Body of pancreas (tissue), 4 donors: Measurements from ENCODE around the gene TENT5C.

Experiments used
- POLR2A ChIP-seq, 3 donors: fragments of 450-650 bp; IDR thresholded peaks; one replicate each; pipeline ENCODE4 v1.6.1; 2016; ENCODE audit warnings: antibody characterized with exemption in 3 of 3, mild to moderate bottlenecking in 2 of 3
- TF ChIP-seq, protein P1 (sequence below), 7 experiments: fragments of 450-650 bp in 4 of 7; fragments of 200-600 bp in 3 of 7; sonication (generic) in 3 of 7; IDR thresholded peaks; one replicate each; pipeline ENCODE4 v1.5.1; 2016 to 2019; ENCODE audit warnings: antibody characterized with exemption in 7 of 7

DNA sequence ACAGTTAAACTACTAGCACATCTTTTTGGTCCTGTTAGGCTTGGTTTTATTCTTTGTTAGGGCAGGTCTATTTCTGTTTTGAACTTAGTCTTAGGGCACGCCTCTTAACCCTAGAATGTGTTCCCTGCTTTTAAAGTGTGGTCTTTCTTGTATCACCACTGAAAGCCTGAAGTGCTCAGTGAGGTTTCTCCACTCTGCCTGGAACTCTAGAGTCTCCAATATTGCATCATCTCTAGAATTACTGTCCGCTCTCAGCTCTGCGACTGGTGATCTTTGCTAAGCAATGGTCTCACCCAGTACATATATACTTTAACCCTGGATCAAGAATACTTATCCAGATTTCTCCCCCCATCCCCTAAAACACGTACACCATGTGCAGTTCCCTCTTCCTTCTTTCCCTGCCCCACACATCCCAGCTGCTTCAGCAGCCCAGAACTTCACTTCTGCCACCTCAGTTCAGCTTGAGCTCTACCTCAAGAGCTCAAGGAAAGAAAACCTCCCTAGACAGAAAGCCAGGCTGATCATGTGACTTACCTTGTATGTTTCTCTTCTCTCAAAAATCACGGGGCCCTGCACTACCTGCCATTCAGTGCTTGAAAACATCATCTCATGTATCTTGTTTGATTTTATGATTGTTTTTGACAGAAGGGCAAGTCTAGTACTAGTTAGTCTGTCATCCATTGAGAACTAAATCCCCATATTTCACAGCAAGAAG, 59.9 kb downstream of the TENT5C start:
- TF ChIP-seq, protein P1, sequence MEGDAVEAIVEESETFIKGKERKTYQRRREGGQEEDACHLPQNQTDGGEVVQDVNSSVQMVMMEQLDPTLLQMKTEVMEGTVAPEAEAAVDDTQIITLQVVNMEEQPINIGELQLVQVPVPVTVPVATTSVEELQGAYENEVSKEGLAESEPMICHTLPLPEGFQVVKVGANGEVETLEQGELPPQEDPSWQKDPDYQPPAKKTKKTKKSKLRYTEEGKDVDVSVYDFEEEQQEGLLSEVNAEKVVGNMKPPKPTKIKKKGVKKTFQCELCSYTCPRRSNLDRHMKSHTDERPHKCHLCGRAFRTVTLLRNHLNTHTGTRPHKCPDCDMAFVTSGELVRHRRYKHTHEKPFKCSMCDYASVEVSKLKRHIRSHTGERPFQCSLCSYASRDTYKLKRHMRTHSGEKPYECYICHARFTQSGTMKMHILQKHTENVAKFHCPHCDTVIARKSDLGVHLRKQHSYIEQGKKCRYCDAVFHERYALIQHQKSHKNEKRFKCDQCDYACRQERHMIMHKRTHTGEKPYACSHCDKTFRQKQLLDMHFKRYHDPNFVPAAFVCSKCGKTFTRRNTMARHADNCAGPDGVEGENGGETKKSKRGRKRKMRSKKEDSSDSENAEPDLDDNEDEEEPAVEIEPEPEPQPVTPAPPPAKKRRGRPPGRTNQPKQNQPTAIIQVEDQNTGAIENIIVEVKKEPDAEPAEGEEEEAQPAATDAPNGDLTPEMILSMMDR (IDR thresholded peaks at IDR 0.05) = no peak
- TF ChIP-seq POLR2A (IDR thresholded peaks at IDR 0.05) = no peak
